ENCODE results near the gene TMEM163.
A peak's percentile ranks its signal among the peaks of the same experiment; 100 is the strongest.

Gene TMEM163

GRCh38 chr2:134671513-134671912 is 47.3 kb downstream of the TMEM163 start:
- H3K27ac ChIP-seq (ENCODE audit: low read length, poor library complexity, severe bottlenecking), result no peak overlapping the region
- H2BK120ac ChIP-seq (ENCODE audit: low read depth, low read length), result no peak overlapping the region
- H3K9ac ChIP-seq (ENCODE audit: low read length), result no peak overlapping the region
- H3K79me1 ChIP-seq (replicated peaks; ENCODE audit: low read length, poor library complexity, severe bottlenecking), result peaks cover 28% of the 10 kb centered on the region
- peaks cover 4% of the 10 kb centered on the region for H3K9me3 ChIP-seq (ENCODE audit: control insufficient read depth, low read length)
- WGBS, result 0% methylated on average over 1 of the region's 1 CpG
- peak overlapping the region; percentile 67 for H2AK5ac ChIP-seq (ENCODE audit: low read length, severe bottlenecking)
- H2BK12ac ChIP-seq (ENCODE audit: low read length in 2 of 2), result no peak overlapping the region
- no peak overlapping the region for H2BK15ac ChIP-seq (ENCODE audit: low read depth, poor library complexity, severe bottlenecking)
- no peak overlapping the region for H4K91ac ChIP-seq (ENCODE audit: low read length)
- H2BK5ac ChIP-seq (ENCODE audit: low read depth, low read length, poor library complexity, severe bottlenecking), result no peak overlapping the region
- no peak overlapping the region for H3K14ac ChIP-seq (ENCODE audit: low read length in 2 of 2)
- H3K4ac ChIP-seq (ENCODE audit: low read depth in 1 of 2, low read length in 2 of 2), result no peak overlapping the region
- DNase-seq, result no peak
- no peak overlapping the region for H4K8ac ChIP-seq (ENCODE audit: low read length)
- H3K4me1 ChIP-seq (ENCODE audit: control insufficient read depth, insufficient read depth, low read depth, low read length), result peaks cover 31% of the 10 kb centered on the region
- H3K36me3 ChIP-seq (ENCODE audit: control insufficient read depth in 1 of 2, insufficient read depth in 2 of 2, low read depth in 1 of 2, low read length in 2 of 2), result no peaks in the 10 kb centered on the region
- no peak overlapping the region for H3K23ac ChIP-seq (ENCODE audit: low read length in 2 of 2)
- no peak overlapping the region for H3K4me2 ChIP-seq (ENCODE audit: low read length, poor library complexity, severe bottlenecking)
- no peak overlapping the region for H3K4me3 ChIP-seq (ENCODE audit: insufficient read depth in 1 of 2, low read depth in 1 of 2, low read length in 2 of 2)
- H2AFZ ChIP-seq (ENCODE audit: low read depth, low read length), result no peak overlapping the region
- H3K18ac ChIP-seq (ENCODE audit: low read depth in 1 of 2, low read length in 2 of 2), result no peak overlapping the region
- peaks cover 0 to 9% of the 10 kb centered on the region in 2 experiments for H3K27me3 ChIP-seq (ENCODE audit: control insufficient read depth in 1 of 2, insufficient read depth in 1 of 2, low read length in 2 of 2)

DNA sequence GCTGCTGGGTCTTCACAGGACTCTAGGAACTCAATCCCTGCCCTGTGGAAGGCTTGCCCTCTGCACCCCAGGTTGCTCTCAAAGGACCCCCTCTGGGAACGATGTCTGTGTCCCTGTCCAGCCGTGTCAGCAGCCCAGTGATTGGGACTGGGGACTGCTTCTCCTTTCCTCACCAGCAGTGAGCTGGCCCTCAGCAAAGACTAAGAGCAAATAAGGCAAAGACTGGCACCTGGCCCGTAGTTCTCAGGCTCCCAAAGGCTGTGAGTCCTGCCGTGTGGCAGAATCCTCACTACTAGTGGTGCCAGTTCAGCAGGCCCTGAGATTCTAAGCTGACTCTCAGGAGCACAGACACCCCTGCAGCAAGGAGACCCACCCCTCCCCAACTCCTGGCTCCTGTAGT is 47.8 kb downstream of the TMEM163 start:
- Histone ChIP-seq H3K27ac (ENCODE audit: low read length, poor library complexity, severe bottlenecking) (peak overlapping the region; percentile 4), H2BK15ac (ENCODE audit: low read depth, poor library complexity, severe bottlenecking) (no peak overlapping the region), H2BK12ac (ENCODE audit: low read length in 2 of 2) (no peak overlapping the region), H3K27me3 (ENCODE audit: control insufficient read depth in 1 of 2, insufficient read depth in 1 of 2, low read length in 2 of 2) (peaks cover 0 to 8% of the 10 kb centered on the region in 2 experiments), H3K4me1 (ENCODE audit: control insufficient read depth, insufficient read depth, low read depth, low read length) (peaks cover 36% of the 10 kb centered on the region), H3K18ac (ENCODE audit: low read depth in 1 of 2, low read length in 2 of 2) (no peak overlapping the region), H3K79me1 (replicated peaks; ENCODE audit: low read length, poor library complexity, severe bottlenecking) (peaks cover 26% of the 10 kb centered on the region), H4K8ac (ENCODE audit: low read length) (no peak overlapping the region), H2AK5ac (ENCODE audit: low read length, severe bottlenecking) (peak overlapping the region; percentile 28), H3K9ac (ENCODE audit: low read length) (no peak overlapping the region), H3K14ac (ENCODE audit: low read length in 2 of 2) (no peak overlapping the region), H4K91ac (ENCODE audit: low read length) (no peak overlapping the region), H3K23ac (ENCODE audit: low read length in 2 of 2) (no peak overlapping the region), H3K4me3 (ENCODE audit: insufficient read depth in 1 of 2, low read depth in 1 of 2, low read length in 2 of 2) (no peak overlapping the region), H3K9me3 (ENCODE audit: control insufficient read depth, low read length) (peaks cover 4% of the 10 kb centered on the region), H3K4me2 (ENCODE audit: low read length, poor library complexity, severe bottlenecking) (no peak overlapping the region), H3K36me3 (ENCODE audit: control insufficient read depth in 1 of 2, insufficient read depth in 2 of 2, low read depth in 1 of 2, low read length in 2 of 2) (no peaks in the 10 kb centered on the region), H3K4ac (ENCODE audit: low read depth in 1 of 2, low read length in 2 of 2) (no peak overlapping the region), H2BK5ac (ENCODE audit: low read depth, low read length, poor library complexity, severe bottlenecking) (no peak overlapping the region), H2BK120ac (ENCODE audit: low read depth, low read length) (no peak overlapping the region), H2AFZ (ENCODE audit: low read depth, low read length) (no peak overlapping the region)
- WGBS, result 59% methylated on average over 4 of the region's 4 CpGs
- DNase-seq, result no peak

DNA sequence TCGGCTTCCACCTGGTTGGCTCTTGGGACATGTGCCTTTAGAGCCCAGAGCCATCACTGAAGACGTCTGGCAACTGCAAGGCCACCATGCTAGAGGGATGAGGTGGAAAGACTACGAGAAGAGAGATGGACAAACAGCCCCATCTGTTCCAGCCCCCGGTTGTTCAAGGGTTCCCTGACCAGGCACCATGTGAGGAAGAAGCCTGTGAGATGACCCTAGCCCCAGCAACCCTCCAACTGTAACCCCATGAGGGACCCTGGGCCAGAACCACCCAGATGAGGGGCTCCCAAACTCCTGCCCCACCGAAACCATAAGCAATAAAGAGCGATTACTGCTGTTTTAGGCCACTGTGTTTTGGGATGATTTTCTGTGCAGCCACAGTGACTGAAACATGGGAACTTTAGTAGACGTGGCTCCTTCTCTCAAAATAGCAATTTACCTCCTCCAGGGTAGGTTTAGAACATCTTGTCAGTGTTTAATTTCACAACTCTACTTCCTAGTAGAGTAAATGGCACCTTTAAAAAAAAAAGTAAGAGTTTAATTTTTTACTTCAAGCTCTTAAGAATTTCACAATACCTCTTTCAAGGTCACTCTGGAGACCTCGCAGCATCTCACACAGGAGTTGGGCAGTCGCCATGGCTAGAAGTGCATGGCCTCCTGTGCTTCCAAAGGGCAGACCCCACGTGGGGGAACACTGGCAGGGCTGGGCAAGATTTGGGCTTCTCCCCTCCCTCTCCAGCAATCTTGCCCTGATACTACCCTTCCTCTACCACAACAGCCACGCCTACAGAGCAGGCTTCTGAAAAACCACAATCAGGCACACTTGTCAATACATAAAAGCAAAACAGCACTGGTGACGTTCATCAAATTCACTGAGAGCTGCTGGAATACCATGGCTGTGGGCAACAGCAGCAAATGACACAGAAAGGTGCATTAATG is 48.8 kb downstream of the TMEM163 start:
- H3K4ac ChIP-seq (ENCODE audit: low read depth in 1 of 2, low read length in 2 of 2), result no peak overlapping the region
- H3K14ac ChIP-seq (ENCODE audit: low read length in 2 of 2), result no peak overlapping the region
- H2BK15ac ChIP-seq (ENCODE audit: low read depth, poor library complexity, severe bottlenecking), result no peak overlapping the region
- no peak overlapping the region for H3K23ac ChIP-seq (ENCODE audit: low read length in 2 of 2)
- H2BK5ac ChIP-seq (ENCODE audit: low read depth, low read length, poor library complexity, severe bottlenecking), result peak overlapping the region; percentile 59
- no peak overlapping the region for H2BK120ac ChIP-seq (ENCODE audit: low read depth, low read length)
- no peaks in the 10 kb centered on the region for H3K36me3 ChIP-seq (ENCODE audit: control insufficient read depth in 1 of 2, insufficient read depth in 2 of 2, low read depth in 1 of 2, low read length in 2 of 2)
- H4K91ac ChIP-seq (ENCODE audit: low read length), result no peak overlapping the region
- H3K4me3 ChIP-seq (ENCODE audit: insufficient read depth in 1 of 2, low read depth in 1 of 2, low read length in 2 of 2), result no peak overlapping the region
- no peak overlapping the region for H3K9ac ChIP-seq (ENCODE audit: low read length)
- DNase-seq, result no peak
- H3K18ac ChIP-seq (ENCODE audit: low read depth in 1 of 2, low read length in 2 of 2), result no peak overlapping the region
- peak overlapping the region; percentile 70 for H2AK5ac ChIP-seq (ENCODE audit: low read length, severe bottlenecking)
- no peak overlapping the region for H2BK12ac ChIP-seq (ENCODE audit: low read length in 2 of 2)
- H2AFZ ChIP-seq (ENCODE audit: low read depth, low read length), result no peak overlapping the region
- peaks cover 0 to 14% of the 10 kb centered on the region in 2 experiments for H3K27me3 ChIP-seq (ENCODE audit: control insufficient read depth in 1 of 2, insufficient read depth in 1 of 2, low read length in 2 of 2)
- no peak overlapping the region for H4K8ac ChIP-seq (ENCODE audit: low read length)
- peak overlapping the region; percentile 94 for H3K27ac ChIP-seq (ENCODE audit: low read length, poor library complexity, severe bottlenecking)
- H3K9me3 ChIP-seq (ENCODE audit: control insufficient read depth, low read length), result peaks cover 4% of the 10 kb centered on the region
- peaks cover 23% of the 10 kb centered on the region for H3K79me1 ChIP-seq (replicated peaks; ENCODE audit: low read length, poor library complexity, severe bottlenecking)
- no peak overlapping the region for H3K4me2 ChIP-seq (ENCODE audit: low read length, poor library complexity, severe bottlenecking)
- 73% methylated on average over 11 of the region's 12 CpGs for WGBS
- peaks cover 39% of the 10 kb centered on the region for H3K4me1 ChIP-seq (ENCODE audit: control insufficient read depth, insufficient read depth, low read depth, low read length)

- Histone ChIP-seq H4K8ac (ENCODE audit: low read length) (no peak overlapping the region), H3K23ac (ENCODE audit: low read length in 2 of 2) (no peak overlapping the region), H3K4me3 (ENCODE audit: insufficient read depth in 1 of 2, low read depth in 1 of 2, low read length in 2 of 2) (no peak overlapping the region), H2BK12ac (ENCODE audit: low read length in 2 of 2) (no peak overlapping the region), H2AFZ (ENCODE audit: low read depth, low read length) (no peak overlapping the region), H2BK15ac (ENCODE audit: low read depth, poor library complexity, severe bottlenecking) (no peak overlapping the region), H3K9ac (ENCODE audit: low read length) (no peak overlapping the region), H3K79me1 (replicated peaks; ENCODE audit: low read length, poor library complexity, severe bottlenecking) (peaks cover 28% of the 10 kb centered on the region), H3K27ac (ENCODE audit: low read length, poor library complexity, severe bottlenecking) (peak overlapping the region; percentile 94), H4K91ac (ENCODE audit: low read length) (no peak overlapping the region), H2BK5ac (ENCODE audit: low read depth, low read length, poor library complexity, severe bottlenecking) (peak overlapping the region; percentile 36), H3K4me2 (ENCODE audit: low read length, poor library complexity, severe bottlenecking) (no peak overlapping the region), H3K36me3 (ENCODE audit: control insufficient read depth in 1 of 2, insufficient read depth in 2 of 2, low read depth in 1 of 2, low read length in 2 of 2) (no peaks in the 10 kb centered on the region), H2AK5ac (ENCODE audit: low read length, severe bottlenecking) (peak overlapping the region; percentile 63), H3K9me3 (ENCODE audit: control insufficient read depth, low read length) (peaks cover 4% of the 10 kb centered on the region), H3K4ac (ENCODE audit: low read depth in 1 of 2, low read length in 2 of 2) (no peak overlapping the region), H3K27me3 (ENCODE audit: control insufficient read depth in 1 of 2, insufficient read depth in 1 of 2, low read length in 2 of 2) (peaks cover 0 to 19% of the 10 kb centered on the region in 2 experiments), H3K14ac (ENCODE audit: low read length in 2 of 2) (no peak overlapping the region), H2BK120ac (ENCODE audit: low read depth, low read length) (no peak overlapping the region), H3K18ac (ENCODE audit: low read depth in 1 of 2, low read length in 2 of 2) (no peak overlapping the region), H3K4me1 (ENCODE audit: control insufficient read depth, insufficient read depth, low read depth, low read length) (peaks cover 39% of the 10 kb centered on the region)
- WGBS, result 85% methylated on average over 7 of the region's 7 CpGs
- no peak for DNase-seq
Measured at GRCh38 chr2:134668821-134669220, 50.0 kb downstream of the TMEM163 start.

All from mesenchymal stem cell (in vitro differentiated cells and primary cell).